Epidermal melanocyte (primary cell): ENCODE measurements around the gene OXNAD1.
"Not testable (repeated sequence)": the region's sequence is repeated elsewhere in the genome, so short reads cannot be mapped to it uniquely, and the experiment has no call there.

Experiments
- DNase-seq: peaks from one replicate; pipeline ENCODE4 v3.0.0; 2011; ENCODE audit warnings: low spot score; ENCODE audit not compliant: insufficient read length

OXNAD1 gene

DNA sequence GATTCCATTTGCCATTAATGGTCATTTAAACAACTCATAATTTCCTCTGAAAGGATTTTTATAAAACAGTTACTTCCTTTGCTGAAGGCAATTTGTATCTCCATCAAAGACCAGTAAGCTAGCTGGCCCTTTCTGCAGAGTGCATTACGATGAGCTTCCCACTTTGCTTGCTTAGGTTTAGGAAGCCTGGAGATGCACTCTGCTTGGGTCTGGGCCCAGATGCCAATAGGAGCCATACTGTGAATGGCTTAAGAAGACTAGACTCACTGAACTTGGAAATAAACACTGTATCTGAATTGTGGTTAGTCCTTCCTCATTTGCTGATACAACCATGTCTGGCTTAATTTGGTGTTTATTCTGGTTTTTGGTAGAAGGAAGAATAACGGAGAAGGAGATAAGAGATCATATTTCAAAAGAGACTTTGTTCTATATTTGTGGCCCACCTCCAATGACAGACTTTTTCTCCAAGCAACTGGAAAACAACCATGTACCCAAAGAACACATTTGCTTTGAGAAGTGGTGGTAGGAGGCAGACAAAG lies 38.1 kb downstream of the OXNAD1 start:
- no peak for DNase-seq

DNA sequence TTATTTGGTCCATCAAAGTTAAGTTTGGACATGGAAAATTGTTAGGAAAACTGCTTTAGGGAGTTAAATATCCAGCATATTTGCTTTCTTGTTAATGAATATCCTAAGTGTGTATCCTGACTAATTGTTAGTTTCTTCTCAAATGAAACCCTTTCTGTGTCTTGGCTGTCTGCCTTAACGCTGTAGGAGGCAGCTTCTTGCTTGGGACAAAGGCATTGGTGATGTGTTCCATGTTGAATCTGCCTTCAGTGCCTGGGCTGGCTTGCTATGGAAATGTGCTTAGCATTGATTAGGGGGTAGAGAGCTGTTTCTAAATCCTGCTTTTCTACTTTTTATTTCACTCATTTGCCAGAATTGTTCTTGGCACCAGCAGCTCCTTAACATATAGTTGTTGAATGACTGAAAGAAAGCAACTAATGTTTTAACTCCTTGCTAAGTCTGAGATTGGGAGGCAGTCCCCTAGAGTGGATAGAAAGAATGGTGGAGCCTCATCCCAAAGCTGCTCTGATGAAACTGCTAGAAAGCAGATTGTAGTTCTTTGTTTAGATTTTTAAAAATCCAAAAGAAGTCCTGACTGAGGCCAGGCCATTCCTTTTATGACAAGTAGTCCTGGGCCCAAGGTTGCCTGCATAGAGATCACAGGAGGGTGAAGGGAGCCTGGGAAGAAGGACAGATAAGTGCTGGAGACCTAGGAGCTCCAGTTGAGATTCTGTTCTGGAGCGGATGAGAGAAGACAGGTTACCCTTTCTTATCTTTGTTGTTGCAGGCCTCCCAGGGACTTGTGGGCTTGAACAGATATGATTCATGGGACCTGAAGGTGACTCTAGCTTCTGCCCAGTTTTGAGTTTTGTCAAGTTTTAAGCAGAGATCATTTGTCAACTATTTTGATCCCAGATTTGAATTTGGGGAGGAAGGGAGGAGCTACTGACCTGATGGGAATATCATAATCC lies 39.3 kb downstream of the OXNAD1 start:
- no peak for DNase-seq

DNA sequence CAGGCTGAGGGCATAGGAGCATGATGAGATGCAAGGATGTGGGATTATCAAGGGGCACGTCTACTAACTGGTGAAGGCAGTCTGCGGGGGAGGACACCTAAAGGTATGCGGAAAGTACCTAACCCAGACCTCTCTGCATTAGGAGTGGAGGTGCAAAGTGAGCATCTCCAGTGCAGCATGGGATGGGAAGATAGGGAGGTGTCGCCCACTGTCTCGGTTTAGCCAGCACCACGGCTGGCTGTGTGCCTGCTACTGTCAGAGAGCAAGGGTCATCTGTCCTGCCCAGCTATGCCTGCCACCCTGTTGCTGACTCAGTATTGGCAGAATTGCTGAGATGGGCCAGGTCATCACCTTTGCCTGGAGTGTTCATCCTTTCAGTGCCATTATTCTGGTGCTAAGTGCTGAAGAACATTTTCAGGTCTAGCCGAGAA lies 40.1 kb downstream of the OXNAD1 start:
- no peak for DNase-seq

DNA sequence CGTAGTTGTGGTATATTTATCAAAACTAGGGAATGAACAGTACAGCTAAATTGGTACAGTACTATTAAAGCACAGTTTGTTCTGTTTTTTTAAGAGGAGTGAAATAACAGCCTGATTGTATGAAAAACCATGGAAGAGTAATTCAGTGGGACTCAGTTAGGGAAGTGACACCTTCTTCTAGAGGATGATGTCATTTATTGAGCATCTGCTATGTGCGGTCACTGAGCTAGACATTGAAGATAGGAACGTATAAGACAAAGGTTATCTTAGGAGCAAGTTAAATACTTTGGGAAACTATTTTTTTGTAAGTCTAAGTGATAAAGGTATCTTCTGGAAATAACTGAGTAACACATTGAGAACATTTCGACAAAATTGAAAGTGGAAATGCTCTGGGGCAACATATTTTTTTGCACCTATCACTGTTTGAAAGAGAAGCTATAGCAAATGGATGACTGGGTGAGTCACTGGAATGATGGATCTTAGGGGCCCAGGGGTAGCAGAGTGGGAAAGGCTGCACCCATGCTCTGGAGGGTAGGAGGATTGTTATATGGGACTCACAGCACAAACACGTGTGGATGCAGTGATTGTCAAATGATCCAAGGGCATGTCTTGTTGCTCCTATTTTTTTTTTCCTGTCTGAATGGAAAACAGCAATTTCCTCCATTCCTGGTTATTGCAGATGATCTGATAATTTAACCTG lies 43.0 kb downstream of the OXNAD1 start:
- DNase-seq, result no peak

DNA sequence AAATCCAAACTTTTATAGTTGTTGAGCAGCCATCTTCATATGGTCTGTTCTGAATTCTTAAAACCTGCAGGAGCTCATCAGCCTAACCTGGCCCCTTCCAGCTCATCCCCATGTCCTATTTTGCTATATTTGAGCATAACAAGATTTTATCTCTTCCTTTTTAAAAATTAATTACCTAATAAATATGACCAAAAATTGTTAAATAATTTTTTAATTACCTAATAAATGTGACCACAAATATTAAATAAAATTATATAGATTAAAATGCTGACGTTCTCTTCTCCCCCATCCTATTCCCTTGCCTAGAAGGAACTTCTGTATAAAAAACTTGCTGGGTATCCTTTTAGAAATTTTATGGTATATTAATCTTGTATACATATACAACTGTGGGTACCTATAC lies 43.7 kb downstream of the OXNAD1 start:
- no peak for DNase-seq

DNA sequence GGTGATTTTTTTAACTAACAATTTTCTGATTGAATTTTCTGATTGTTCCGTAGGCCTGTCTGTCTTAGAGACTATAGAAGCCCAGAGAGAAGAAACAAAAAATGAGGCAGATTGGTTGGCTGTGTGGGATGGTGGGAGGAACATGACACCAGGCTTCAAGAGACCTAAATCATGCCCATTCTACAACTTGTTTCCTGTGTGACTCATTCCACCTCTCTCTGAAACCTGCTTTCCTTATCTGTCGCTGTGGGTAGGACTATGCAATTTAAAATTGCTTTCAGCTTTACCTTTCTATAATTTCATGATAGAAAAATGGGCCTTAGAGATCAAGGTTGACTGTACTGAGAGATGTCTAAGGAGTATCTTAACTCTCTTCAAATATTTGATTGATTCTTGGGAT lies 44.5 kb downstream of the OXNAD1 start:
- no peak for DNase-seq

DNA sequence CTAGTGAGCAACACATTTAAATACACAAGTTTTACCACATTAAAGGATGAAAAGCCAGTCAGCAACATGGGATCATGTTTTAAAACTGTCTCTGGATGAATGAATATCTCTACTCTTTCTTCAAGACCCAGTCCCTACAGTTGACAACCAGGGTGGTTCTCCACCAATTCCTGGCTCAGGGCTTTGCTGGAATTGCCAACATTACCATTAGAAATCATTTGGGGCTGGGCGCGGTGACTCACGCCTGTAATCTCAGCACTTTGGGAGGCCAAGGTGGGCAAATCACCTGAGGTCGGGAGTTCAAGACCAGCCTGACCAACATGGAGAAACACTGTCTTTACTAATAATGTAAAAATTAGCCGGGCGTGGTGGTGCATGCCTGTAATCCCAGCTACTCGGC lies 45.5 kb downstream of the OXNAD1 start:
- DNase-seq, result not testable (repeated sequence)

DNA sequence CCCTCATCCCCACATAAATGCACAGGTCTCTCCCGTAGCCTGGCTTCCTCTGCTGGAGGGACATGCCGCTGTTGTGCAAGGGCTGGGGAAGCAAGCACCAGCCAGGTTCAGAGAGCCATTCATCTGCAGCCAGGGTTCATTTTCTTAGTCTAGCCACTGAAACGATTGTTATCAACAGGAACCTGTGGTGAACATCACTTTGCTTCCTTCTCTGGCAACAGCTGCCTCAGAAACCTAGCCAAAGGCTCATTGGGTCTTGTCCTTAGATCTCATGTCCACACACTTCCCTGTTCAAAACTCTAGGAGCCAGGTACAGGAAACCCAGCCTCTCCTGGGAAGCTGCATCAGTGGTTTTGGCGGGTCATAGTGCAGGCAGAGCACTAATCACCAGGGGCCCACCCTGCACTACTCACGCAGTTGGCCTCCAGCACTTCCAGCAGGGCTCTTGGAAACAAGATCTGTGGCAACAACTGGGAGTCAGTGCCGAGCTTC lies 47.0 kb downstream of the OXNAD1 start:
- no peak for DNase-seq

DNA sequence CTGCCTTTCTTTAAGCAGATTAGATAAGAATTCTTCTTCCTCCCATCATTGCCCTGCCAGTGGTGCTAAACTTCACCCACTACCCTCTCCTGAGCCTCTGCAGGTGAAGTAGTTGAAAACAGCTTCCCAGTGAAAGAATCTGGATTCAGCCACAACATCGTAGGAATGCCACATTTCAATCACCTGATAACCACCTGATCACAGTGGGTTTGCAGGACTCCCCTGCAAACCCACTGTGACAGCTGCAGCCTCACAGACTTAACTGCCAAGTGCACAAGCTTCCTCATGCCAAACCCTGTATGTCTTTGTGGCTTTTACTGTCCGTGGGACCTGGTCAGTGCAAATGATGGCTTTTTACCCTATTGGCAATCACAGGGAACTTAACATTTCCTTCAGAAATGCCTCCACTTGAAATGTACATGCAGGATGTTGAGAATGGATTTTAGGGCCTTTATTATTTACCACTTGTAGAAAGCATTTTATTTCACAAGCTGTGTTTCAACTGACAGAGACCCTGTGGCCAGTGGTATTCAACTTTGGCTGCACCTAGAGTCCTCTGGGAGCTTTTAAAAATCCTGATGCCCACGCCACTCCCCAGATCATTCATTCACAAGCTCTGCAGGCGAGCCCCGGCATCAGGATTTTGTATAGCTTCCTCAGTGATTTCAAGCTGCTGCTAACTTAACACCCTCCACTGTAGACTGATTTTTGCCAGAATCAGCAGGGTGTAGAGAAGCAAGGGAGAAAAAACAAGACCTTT lies 49.1 kb downstream of the OXNAD1 start:
- no peak for DNase-seq

DNA sequence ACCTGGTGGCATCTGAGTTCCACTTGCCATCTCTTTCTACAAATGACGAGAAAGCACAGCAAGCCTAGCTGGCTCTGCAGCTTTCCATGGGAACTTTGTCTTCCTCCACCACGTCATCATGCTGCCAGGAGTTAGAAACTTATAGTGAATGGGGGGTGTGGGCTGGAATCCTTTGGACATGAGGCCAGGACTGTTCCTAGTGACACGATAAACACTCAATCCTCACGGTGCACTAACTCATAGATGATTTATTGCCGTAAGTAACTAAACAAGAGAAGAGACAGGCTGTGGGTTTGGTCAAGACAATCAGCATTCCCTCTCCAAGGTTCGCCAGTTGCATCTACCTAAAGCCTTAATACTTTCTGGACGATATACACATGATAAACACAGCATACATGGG lies 50.6 kb downstream of the OXNAD1 start:
- DNase-seq, result no peak

DNA sequence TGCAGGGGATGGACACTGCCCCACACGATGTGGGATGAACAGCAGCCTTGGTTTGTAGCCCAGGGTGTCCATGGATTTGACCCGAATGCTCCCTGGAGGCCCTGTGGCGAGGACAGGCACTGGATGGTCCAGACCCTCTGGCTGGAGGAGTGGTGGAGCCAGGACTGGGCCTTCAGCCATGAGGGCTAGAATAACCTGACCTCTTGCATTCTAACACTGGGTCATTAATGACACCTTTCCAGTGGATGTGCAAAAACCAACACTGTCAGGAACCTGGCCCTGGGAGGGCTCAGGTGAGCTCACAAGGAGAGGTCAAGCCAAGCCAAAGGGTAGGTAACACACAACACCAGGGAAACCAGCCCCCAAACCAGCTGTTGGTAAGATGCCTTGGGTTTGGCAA lies 51.4 kb downstream of the OXNAD1 start:
- no peak for DNase-seq

DNA sequence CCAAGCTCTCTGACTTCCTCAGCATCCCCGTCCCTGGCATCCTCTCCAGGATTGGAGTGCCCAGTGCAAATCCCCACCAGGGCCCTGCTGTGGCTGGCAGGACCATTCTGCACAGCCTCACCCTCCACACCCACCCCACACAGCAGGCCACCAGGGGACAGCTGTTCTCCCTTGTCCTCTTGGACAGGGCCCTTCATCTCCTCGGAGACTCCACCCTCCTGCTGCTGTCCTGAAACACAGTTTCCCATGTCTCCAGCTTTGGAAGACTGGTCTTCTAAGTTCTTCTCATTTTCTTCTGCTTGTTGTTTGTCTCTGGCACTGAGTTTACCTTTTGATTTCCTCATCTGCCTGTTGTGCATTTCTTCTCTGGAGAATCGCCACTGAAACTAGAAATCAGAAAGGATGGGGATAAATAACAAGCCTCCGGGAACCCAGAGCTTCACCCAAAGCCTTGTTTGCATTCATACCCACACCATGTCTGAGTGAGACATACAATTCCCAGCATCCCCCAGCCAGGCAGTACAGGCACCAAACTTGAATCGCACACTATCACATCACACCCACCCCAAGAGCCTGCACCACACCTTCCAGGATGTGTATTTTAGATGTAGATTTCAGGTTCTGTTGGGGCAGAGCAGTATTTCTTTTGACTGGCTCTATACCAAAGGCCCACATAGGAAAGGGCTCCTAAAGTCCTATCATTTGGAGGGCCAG lies 52.0 kb downstream of the OXNAD1 start:
- no peak for DNase-seq

DNA sequence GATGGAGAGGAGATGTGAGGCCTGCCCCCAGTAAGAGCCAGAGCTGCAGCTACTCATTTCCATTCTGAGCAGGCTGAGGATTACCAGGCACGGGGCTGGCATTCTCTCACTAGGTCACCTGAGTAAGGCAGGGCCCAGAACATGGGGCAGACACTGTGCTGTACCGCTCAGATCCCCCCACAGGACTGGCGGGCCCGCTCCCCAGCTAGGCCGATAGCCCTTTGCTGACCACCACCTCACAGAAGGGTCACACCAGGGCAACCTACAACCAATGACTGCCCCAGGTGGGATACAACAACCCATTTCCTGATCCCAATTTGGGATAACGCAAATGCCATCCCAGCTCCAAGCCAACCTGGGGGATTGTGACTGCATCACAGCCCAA lies 52.5 kb downstream of the OXNAD1 start:
- DNase-seq, result no peak

DNA sequence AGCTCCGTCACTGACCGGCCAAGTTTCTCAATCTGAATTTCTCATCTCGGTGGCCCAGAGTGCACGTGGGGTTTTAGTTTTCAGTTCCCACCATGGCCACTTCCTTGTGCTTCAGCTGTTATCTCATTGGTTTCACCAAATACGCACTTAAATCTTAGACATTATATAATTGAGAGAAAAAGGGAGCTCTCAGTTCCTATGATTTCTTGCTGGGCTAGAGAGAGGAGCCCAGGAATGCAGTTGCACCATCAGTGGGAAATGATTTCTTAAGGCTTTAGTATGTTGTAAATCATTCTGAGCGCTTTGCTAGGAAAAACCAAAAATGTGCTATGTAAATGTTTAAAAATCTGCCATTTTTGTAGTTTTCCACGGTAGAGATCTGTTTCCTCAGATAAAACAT lies 53.2 kb downstream of the OXNAD1 start:
- DNase-seq, result no peak

DNA sequence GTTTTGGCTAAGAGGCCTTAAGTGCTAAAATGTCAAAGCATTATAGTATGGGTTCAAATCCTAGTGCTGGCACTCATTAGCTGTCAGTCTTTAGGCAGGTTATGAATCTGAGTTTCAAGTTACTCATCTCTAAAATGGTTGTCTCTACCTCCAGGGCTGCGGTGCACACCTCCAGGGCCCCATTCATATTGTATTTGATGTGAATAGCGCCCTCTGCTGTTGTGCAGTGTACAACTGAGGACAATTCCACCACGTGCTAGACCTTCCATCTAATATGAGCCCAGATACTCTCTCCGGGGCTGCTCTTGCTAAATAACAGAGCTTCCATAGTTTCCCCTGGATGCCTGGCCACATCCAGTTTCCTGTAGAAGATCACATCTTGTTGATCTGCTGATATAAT lies 54.3 kb downstream of the OXNAD1 start:
- DNase-seq, result no peak

DNA sequence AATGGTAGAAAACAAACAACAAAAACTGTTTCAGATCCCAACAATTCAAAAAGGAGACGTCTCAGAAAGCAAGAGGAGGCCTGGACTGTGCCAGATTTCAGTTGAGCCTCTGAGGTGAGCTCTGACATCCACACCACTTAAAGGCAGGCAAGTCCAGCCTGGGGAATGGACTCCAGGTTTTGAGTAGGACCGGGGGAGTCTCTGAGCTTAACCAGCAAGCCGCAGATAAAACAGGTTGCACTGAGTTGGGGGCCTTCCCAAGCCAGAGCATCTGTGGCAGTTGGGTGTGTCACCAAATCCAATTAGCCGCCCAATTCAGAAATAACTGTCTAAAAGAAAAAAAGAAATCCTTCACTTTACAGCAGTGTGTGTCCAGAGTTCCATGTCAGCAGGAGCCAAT lies 54.7 kb downstream of the OXNAD1 start:
- DNase-seq, result no peak

DNA sequence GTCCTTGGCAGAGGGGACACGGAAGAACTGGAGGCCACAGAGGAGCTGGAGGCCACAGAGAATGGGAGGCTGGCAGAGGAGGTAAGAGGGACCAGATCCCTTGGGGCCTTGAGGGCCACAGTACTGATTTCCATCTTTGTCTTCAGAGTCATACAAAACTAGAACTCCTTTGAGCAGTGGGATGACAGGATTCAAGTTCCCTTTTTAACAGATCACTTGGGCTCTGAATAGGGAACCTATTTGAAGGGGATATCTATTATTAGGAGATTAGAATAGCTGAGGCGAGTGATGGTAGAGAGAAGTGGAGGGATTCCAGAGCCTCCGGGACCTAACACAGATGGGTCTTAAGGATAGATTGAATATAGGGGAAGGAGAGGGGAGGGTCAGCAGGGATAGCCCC lies 55.7 kb downstream of the OXNAD1 start:
- no peak for DNase-seq

DNA sequence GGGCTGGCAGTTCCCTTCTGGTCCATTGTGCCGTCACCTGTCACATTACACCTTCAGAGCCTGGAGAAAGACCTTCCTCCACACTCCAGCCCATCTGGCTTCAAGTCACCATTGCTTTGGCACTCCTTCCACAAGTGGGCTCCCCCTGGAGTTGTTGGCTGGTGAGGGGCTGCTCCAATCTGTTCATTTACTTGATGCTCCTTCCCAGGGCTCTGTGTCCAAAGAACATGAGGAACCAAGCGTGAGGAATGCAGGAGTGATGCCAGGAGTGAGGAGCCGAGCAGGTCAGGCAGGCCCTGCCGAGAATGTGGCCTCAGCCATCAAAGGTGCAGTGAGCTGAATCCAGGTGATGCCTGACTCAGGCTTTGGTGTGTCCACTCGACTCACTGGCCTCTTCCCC lies 57.2 kb downstream of the OXNAD1 start:
- DNase-seq, result no peak

DNA sequence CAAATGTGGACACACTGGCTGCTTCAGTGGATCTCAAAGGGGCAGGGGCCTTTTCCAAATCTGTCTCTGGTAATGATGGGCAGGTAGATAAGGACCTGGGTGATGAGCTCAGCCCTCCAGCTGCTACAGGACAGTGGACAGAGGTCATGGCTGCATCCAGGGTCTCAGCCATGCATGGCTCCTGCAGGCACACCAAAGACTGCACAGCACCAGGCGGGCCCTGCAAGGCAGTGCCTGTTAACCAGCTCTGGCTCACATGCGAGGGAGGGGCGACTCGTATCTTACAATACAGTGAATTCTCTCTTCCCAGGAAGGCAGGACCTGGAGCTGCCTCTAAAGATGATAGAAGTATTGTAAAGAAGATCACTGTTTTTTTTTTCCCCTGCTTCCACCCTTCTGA lies 58.7 kb downstream of the OXNAD1 start:
- DNase-seq, result no peak

DNA sequence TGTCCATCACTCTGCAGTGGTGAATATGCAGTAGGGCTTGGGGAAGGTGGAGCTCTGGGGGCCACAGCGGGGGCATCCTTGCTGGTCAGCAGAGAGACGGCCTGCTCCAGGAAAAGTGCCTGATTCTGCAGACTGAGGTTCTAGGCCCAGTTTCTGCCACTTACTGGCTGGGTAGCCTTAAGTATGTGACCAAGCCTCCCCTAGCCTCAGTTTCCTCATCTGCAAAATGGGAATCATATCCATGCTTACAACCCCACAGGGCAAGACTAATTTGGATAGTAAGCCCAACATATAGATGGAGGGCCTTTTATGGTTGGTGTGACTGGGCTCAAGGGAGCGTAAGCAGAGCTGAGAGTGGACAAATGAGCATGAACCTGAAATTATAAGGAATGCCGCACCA lies 60.8 kb downstream of the OXNAD1 start:
- DNase-seq, result no peak
